NB4 (cell line): ENCODE results near the gene GRM7.

Source experiments
- CTCF ChIP-seq: IDR thresholded peaks from one replicate; pipeline ENCODE4 v1.5.1; 2012; ENCODE audit warnings: low read depth, low read length
- POLR2A ChIP-seq: IDR thresholded peaks from 2 replicates; pipeline ENCODE4 v1.6.1; 2011; ENCODE audit warnings: mild to moderate bottlenecking; ENCODE audit not compliant: insufficient read length; ENCODE audit errors: extremely low read depth

GRCh38 chr3:7195934-7196333 lies 335.0 kb downstream of the GRM7 start:
- TF ChIP-seq POLR2A: no peak
- TF ChIP-seq CTCF: no peak
